ENCODE data around the gene KIAA1217. TPM values are rescaled to one million over a fixed set of nuclear protein-coding genes. Genes with fewer than 3 reads are reported as not detected.

The KIAA1217 gene
- total and polyA plus RNA-seq, 7 experiments from 2014 or later, result 0.03 to 2.1 (median 0.15) TPM; not detected in 4

DNA sequence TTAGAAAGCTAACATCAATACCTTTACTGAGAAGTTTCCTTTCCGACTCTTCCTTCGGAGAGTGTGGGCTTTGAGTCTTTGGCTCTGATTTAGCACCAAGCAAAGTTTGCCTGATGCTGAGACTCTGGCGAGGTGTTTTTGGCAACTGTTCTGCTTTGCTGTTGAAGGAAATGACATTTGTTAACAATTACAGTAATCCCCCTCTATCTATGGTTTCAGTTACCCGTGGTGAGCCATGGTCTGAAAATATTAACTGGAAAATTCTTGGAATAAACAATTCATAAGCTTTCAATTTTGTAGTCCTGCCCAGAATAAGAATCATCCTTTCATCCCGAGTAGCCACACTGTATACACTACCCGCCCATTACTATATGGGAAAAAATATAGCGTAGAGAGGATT, 388.5 kb downstream of the KIAA1217 start:
- H3K9me3 ChIP-seq (ENCODE audit: control insufficient read depth in 2 of 3, low read length in 3 of 3), result no peaks in the 10 kb centered on the region
- H3K4me1 ChIP-seq (ENCODE audit: control insufficient read depth in 2 of 2, insufficient read depth in 2 of 2, low read length in 2 of 2), result no peaks in the 10 kb centered on the region
- no peaks in the 10 kb centered on the region for H3K27me3 ChIP-seq (ENCODE audit: control insufficient read depth in 2 of 2, insufficient read depth in 2 of 2, low read length in 2 of 2)
- intact Hi-C loops (cut with micrococcal nuclease), result no loop called here
- ChIA-PET POLR2A (no interaction called here), CTCF (interaction anchor here (0.6 kb wide), 1 partner anchor 31 kb away, joined by 3 read pairs; no protein-coding TSS in a partner anchor)
- H3K4me3 ChIP-seq (ENCODE audit: low read length), result no peak overlapping the region
- Mint-ChIP-seq H3K27ac (peak overlapping the region in 1 of 9 donors; percentile 36), H3K27me3 (no peaks in the 10 kb centered on the region), H3K4me3 (no peak overlapping the region), H3K4me1 (peaks cover 0 to 14% (median 1%) of the 10 kb centered on the region in 7 donors), H3K36me3 (peaks cover 21 to 65% (median 42%) of the 10 kb centered on the region in 5 donors), H3K9me3 (no peaks in the 10 kb centered on the region)
- ATAC-seq (no peak), DNase-seq (no peak)
- H3K36me3 ChIP-seq (ENCODE audit: control insufficient read depth in 2 of 3, insufficient read depth in 3 of 3, low read length in 3 of 3), result peaks cover 0 to 33% (median 0%) of the 10 kb centered on the region in 3 experiments
- no peak overlapping the region for H3K27ac ChIP-seq (ENCODE audit: low read depth, low read length)

Small RNA genes within 50 kb of the gene (microRNA-seq; reads per million reads assigned to microRNA genes)
- gene MIR603 (ENCODE audit: borderline microRNAs expressed), result not detected
